GM19025 (cell line): ENCODE measurements around the gene IDH3G.

Experiments
- ATAC-seq: cut with Tn5 transposase; IDR thresholded peaks from one replicate; pipeline ENCODE4 v1.9.1; 2021; ENCODE audit warnings: mild to moderate bottlenecking, low read depth, moderate library complexity; ENCODE audit not compliant: unreplicated experiment

Gene IDH3G

DNA sequence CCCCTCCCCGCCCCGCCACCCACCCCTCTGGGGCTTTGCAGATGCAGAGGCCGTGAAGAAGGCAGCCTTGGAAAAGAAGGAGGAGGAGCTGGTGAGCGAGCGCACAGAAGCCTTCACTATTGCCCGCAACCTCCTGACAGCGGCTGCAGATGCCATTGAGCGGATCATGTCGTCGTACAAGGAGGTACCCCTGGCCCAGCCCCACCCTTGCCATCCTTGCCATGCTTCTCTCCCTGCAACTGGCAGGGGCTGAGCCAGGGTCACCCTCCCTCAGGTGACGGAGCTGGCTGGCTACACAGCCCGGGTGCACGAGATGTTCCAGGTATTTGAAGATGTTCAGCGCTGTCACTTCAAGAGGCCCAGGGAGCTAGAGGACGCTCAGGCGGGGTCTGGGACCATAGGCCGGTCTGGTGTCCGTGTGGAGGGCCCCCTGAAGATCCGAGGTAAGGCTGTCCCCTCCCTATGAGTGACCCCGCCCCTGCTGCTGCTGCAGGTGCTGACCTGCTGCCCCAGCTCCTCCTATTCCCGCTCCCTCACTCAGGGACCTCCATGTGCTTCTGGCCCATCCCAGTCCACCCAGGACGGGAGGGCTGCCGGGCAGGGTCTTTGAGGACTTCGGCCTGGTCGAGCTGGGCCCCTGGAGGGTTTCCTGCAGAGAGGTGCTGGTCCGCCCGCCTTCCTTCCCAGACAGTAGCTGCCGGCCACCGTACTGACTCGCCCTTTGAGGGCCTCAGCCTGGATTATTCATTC is 57.9 kb downstream of the IDH3G start:
- ATAC-seq: no peak
